Parathyroid adenoma (tissue), 2 donors: ENCODE data around the gene UBE2E1.

Experiments used
- H2AFZ ChIP-seq: fragments of 300-600 bp; sonication (generic); one replicate; pipeline ENCODE4 v1.7.0; 2017; ENCODE audit warnings: antibody characterized with exemption, mild to moderate bottlenecking
- H3K27ac ChIP-seq: fragments of 300-600 bp; sonication (generic); one replicate; pipeline ENCODE4 v1.7.0; 2017
- H3K27me3 ChIP-seq: fragments of 300-600 bp; sonication (generic); one replicate; pipeline ENCODE4 v1.7.0; 2017; ENCODE audit warnings: low read length; ENCODE audit not compliant: control insufficient read depth, insufficient read depth
- H3K36me3 ChIP-seq: fragments of 300-600 bp; sonication (generic); one replicate; pipeline ENCODE4 v1.7.0; 2017; ENCODE audit warnings: low read length; ENCODE audit not compliant: control insufficient read depth, insufficient read depth
- H3K4me1 ChIP-seq: fragments of 300-600 bp; sonication (generic); one replicate; pipeline ENCODE4 v1.7.0; 2017; ENCODE audit warnings: control low read depth
- H3K4me2 ChIP-seq: fragments of 300-600 bp; sonication (generic); one replicate; pipeline ENCODE4 v1.7.0; 2017; ENCODE audit warnings: low read length
- H3K4me3 ChIP-seq: fragments of 300-600 bp; sonication (generic); one replicate; pipeline ENCODE4 v1.7.0; 2017; ENCODE audit warnings: low read depth, low read length
- H3K79me2 ChIP-seq: fragments of 300-600 bp; sonication (generic); one replicate; pipeline ENCODE4 v1.7.0; 2017; ENCODE audit warnings: control low read depth
- H3K9ac ChIP-seq: fragments of 300-600 bp; sonication (generic); one replicate; pipeline ENCODE4 v1.7.0; 2017; ENCODE audit warnings: mild to moderate bottlenecking
- H3K9me3 ChIP-seq: fragments of 300-600 bp; sonication (generic); one replicate; pipeline ENCODE4 v1.7.0; 2017; ENCODE audit warnings: low read length; ENCODE audit not compliant: control insufficient read depth
- TF ChIP-seq, protein P1 (sequence below): fragments of 300-600 bp; sonication (generic); IDR thresholded peaks from one replicate; pipeline ENCODE4 v1.7.0; 2017; ENCODE audit warnings: antibody characterized with exemption, mild to moderate bottlenecking
- donor health status: primary hyperparathyroidism.

Gene UBE2E1

DNA sequence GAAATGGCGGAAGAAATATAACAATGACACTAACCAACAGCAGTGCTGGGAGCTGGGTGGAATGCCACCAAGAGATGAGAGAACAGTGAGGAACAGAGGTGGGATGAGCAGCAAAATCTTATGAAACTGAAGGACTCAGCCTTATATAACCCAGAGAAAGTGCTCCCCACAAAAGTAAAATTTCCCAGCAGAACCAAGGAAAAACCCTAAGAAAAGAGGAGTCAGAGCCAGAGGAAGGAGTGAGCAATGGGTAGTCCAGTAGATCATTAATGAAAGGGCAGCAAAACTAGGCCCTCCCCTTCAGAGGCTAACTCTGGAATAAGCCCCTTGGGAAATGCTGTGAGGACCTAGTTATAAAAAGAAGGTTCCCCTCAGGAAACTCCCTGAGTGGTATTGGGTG is 24.7 kb upstream of the UBE2E1 start:
- Histone ChIP-seq H3K4me1 (no peaks in the 10 kb centered on the region), H3K27me3 (no peaks in the 10 kb centered on the region), H3K9me3 (no peaks in the 10 kb centered on the region), H2AFZ (no peak overlapping the region), H3K4me3 (no peak overlapping the region), H3K4me2 (no peak overlapping the region), H3K9ac (no peak overlapping the region), H3K36me3 (no peaks in the 10 kb centered on the region), H3K27ac (no peak overlapping the region), H3K79me2 (no peaks in the 10 kb centered on the region)
- TF ChIP-seq, protein P1, sequence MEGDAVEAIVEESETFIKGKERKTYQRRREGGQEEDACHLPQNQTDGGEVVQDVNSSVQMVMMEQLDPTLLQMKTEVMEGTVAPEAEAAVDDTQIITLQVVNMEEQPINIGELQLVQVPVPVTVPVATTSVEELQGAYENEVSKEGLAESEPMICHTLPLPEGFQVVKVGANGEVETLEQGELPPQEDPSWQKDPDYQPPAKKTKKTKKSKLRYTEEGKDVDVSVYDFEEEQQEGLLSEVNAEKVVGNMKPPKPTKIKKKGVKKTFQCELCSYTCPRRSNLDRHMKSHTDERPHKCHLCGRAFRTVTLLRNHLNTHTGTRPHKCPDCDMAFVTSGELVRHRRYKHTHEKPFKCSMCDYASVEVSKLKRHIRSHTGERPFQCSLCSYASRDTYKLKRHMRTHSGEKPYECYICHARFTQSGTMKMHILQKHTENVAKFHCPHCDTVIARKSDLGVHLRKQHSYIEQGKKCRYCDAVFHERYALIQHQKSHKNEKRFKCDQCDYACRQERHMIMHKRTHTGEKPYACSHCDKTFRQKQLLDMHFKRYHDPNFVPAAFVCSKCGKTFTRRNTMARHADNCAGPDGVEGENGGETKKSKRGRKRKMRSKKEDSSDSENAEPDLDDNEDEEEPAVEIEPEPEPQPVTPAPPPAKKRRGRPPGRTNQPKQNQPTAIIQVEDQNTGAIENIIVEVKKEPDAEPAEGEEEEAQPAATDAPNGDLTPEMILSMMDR, result no peak

DNA sequence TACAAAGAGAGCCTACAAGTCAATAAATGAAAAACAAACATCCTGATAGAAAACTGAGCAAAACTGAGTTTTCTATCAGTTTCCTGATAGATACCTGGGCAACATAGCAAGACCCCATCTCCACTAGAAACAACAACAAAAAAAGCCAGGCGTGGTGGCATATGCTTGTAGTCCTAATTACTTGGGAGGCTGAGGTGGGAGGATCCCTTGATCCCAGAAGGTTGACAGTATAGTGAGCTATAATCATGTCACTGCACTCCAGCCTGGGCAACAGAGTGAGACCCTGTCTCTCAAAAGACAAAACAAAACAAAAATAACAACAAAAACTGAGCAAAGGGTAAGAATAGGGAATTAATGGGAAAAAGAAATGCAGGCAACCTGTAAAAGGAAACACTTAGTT is 23.9 kb upstream of the UBE2E1 start:
- H3K4me1 ChIP-seq, result no peaks in the 10 kb centered on the region
- no peaks in the 10 kb centered on the region for H3K27me3 ChIP-seq
- H3K36me3 ChIP-seq, result no peaks in the 10 kb centered on the region
- H3K79me2 ChIP-seq, result no peaks in the 10 kb centered on the region
- H2AFZ ChIP-seq, result no peak overlapping the region
- no peak overlapping the region for H3K4me2 ChIP-seq
- TF ChIP-seq, protein P1, result no peak
- no peak overlapping the region for H3K9ac ChIP-seq
- no peak overlapping the region for H3K27ac ChIP-seq
- H3K9me3 ChIP-seq, result no peaks in the 10 kb centered on the region
- no peak overlapping the region for H3K4me3 ChIP-seq

DNA sequence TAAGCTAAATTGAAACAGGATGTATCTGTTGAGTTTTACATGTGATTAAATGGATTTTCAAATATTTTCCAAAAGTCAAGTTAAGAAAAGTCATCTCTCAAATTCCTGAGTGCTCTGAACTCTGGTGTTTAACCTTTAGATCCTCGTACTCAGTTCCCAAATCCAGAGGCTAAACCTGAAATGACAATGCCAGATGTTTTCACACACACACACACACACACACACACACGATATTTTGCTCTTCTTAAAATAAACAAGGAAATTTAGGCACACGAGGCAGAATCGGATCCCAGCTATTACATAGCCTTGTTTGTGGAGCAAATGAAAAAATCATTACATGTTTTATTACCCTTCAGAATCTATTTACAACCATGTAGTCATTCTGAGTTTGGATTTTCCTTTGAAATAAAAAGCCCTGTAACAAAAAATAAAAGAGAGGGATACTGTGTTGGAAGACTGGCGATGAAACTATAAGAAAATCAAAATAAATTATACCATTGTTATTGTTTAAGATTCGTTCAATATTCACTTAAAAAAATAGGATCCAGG is 20.6 kb upstream of the UBE2E1 start:
- Histone ChIP-seq H3K4me1 (no peaks in the 10 kb centered on the region), H3K9me3 (no peaks in the 10 kb centered on the region), H3K36me3 (no peaks in the 10 kb centered on the region), H3K9ac (no peak overlapping the region), H3K4me3 (no peak overlapping the region), H3K79me2 (no peaks in the 10 kb centered on the region), H3K4me2 (no peak overlapping the region), H3K27ac (no peak overlapping the region), H3K27me3 (no peaks in the 10 kb centered on the region), H2AFZ (no peak overlapping the region)
- TF ChIP-seq, protein P1, result no peak

DNA sequence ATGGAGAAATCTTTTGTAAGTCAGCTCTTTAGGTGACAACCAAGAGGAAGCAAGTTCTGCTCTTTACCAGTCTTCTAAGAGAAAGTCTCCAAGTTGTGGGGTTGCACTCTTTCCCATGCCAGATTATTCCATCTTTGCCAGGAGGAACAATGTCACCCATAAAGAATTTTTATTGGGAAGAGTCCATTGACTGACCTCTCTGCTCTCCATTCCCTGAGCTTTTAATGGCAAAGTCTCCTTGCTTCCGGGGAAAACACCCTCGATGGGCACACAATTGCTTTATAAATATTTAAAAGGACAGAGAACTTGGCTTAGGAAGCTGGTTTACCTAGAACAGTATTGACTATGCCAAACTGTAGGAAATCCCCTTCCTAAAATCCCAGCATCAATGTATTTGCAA is 19.9 kb upstream of the UBE2E1 start:
- TF ChIP-seq, protein P1, result no peak
- Histone ChIP-seq H3K9me3 (no peaks in the 10 kb centered on the region), H3K27ac (no peak overlapping the region), H3K9ac (no peak overlapping the region), H3K36me3 (no peaks in the 10 kb centered on the region), H3K79me2 (no peaks in the 10 kb centered on the region), H3K4me3 (no peak overlapping the region), H3K27me3 (no peaks in the 10 kb centered on the region), H2AFZ (no peak overlapping the region), H3K4me2 (no peak overlapping the region), H3K4me1 (no peaks in the 10 kb centered on the region)

DNA sequence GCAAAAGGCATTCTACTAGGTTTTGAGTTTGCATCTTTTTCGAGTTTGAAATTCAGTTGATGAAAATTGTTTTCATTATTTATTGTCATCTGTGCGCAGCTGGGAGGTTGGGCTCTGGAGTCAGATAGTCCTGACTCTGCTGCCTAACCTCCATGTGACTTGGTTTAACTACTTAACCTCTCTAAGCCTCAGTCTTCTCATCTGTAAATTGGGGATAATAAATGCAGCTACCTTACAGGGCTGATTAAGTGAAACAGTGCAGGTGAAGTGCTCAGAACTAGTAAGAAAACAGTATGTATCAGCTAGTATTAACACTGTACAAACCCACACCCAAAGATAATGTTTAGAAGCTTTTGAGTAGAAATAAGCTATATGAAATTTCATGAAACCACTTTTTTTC is 14.1 kb upstream of the UBE2E1 start:
- Histone ChIP-seq H3K9ac (no peak overlapping the region), H3K9me3 (no peaks in the 10 kb centered on the region), H3K27ac (no peak overlapping the region), H3K36me3 (no peaks in the 10 kb centered on the region), H3K27me3 (no peaks in the 10 kb centered on the region), H3K4me2 (no peak overlapping the region), H3K4me3 (no peak overlapping the region), H3K79me2 (no peaks in the 10 kb centered on the region), H2AFZ (no peak overlapping the region), H3K4me1 (no peaks in the 10 kb centered on the region)
- TF ChIP-seq, protein P1, result no peak
